Caco-2 (cell line): Measurements from ENCODE around the gene IGFN1. TPM values are rescaled to one million over a fixed set of nuclear protein-coding genes. Genes with fewer than 3 reads are reported as not detected.

Experiments
- BruUV-seq: library from RNA; stranded (reverse); fragments of 400-500 nt; replicated peaks from 2 replicates; lab custom pipeline; 2021; lab: Mats Ljungman, UMichigan
- CTCF ChIA-PET: fragments of 300-600 bp; sonication (Branson Sonifier 250); formaldehyde crosslinking; loops from one replicate; lab custom pipeline; 2022; ENCODE audit warnings: antibody characterized with exemption; lab: Charles Lee
- POLR2A ChIA-PET: fragments of 300-600 bp; sonication (Branson Sonifier 250); formaldehyde crosslinking; loops from one replicate; lab custom pipeline; 2022; ENCODE audit warnings: antibody characterized with exemption; lab: Charles Lee
- DNase-seq, 2 experiments: peaks; one replicate each; pipeline versions ENCODE4 v3.0.0 to v3.0.0-alpha.2; 2020 to 2022
- H3K27me3 ChIP-seq: replicated peaks from 2 replicates; pipeline ENCODE4 v1.6.0; 2011; ENCODE audit warnings: low read length; ENCODE audit not compliant: control insufficient read depth, insufficient read depth
- H3K36me3 ChIP-seq: 2 replicates; pipeline ENCODE4 v1.5.1; 2011; ENCODE audit warnings: low read length; ENCODE audit not compliant: control insufficient read depth, insufficient read depth
- H3K4me1 ChIP-seq: fragments of 250-450 bp; sonication (Bioruptor Pico); 2 replicates; pipeline ENCODE4 v1.5.1; 2020; ENCODE audit warnings: mild to moderate bottlenecking
- H3K4me3 ChIP-seq: 2 replicates; pipeline ENCODE4 v1.5.1; 2011; ENCODE audit warnings: low read depth, mild to moderate bottlenecking, control low read depth, low read length
- H3K9me3 ChIP-seq: fragments of 250-450 bp; sonication (Bioruptor Pico); 2 replicates; pipeline ENCODE4 v1.5.1; 2020; ENCODE audit warnings: mild to moderate bottlenecking, moderate library complexity
- H3K27ac Mint-ChIP-seq: one replicate; pipeline ENCODE4 v1.8.0; 2022; ENCODE audit warnings: mixed read lengths; ENCODE audit not compliant: unreplicated experiment
- H3K27me3 Mint-ChIP-seq: one replicate; pipeline ENCODE4 v1.8.0; 2022; ENCODE audit warnings: mixed read lengths; ENCODE audit not compliant: insufficient read depth, unreplicated experiment
- H3K36me3 Mint-ChIP-seq: one replicate; pipeline ENCODE4 v1.8.0; 2022; ENCODE audit warnings: mild to moderate bottlenecking, mixed read lengths; ENCODE audit not compliant: insufficient read depth, unreplicated experiment
- H3K4me1 Mint-ChIP-seq: one replicate; pipeline ENCODE4 v1.8.0; 2022; ENCODE audit warnings: low read depth, mixed read lengths; ENCODE audit not compliant: unreplicated experiment
- H3K4me3 Mint-ChIP-seq: one replicate; pipeline ENCODE4 v1.8.0; 2022; ENCODE audit warnings: mild to moderate bottlenecking, moderate library complexity, mixed read lengths; ENCODE audit not compliant: unreplicated experiment
- H3K9me3 Mint-ChIP-seq: one replicate; pipeline ENCODE4 v1.8.0; 2022; ENCODE audit warnings: mixed read lengths; ENCODE audit not compliant: unreplicated experiment
- intact Hi-C: fragments of 100-400 bp; cut with micrococcal nuclease; formaldehyde crosslinking; loops from one replicate; pipeline ENCODE4 v1.10.0; 2022; ENCODE audit not compliant: unreplicated experiment
- total RNA-seq: library from RNA; stranded (reverse); gene quantifications from 2 replicates; pipeline ENCODE4 v1.2.3, GENCODE V29; 2022
- TF ChIP-seq, protein P1 (sequence below), 2 experiments: fragments of 200-600 bp in 1 of 2; IDR thresholded peaks; 1 replicate in 1 of 2; 2 replicates in 1 of 2; pipeline versions ENCODE4 v1.5.1 to v1.8.0; 2011 to 2022; ENCODE audit warnings: antibody characterized with exemption in 1 of 2, control low read depth in 1 of 2, inconsistent platforms in 1 of 2, low read depth in 1 of 2, low read length in 1 of 2, mild to moderate bottlenecking in 1 of 2, moderate library complexity in 1 of 2; ENCODE audit not compliant: insufficient read depth in 1 of 2, severe bottlenecking in 1 of 2, unreplicated experiment in 1 of 2

Gene IGFN1
- total RNA-seq, 1 experiment from 2014 or later: 0.23 TPM

GRCh38 chr1:201240171-201240570 lies 49.5 kb downstream of the IGFN1 start:
- no peak for DNase-seq
- no TSS peak for BruUV-seq
- Mint-ChIP-seq H3K27me3 (peaks cover 16% of the 10 kb centered on the region), H3K9me3 (peaks cover 10% of the 10 kb centered on the region), H3K4me3 (no peak overlapping the region), H3K36me3 (no peaks in the 10 kb centered on the region), H3K27ac (no peak overlapping the region), H3K4me1 (no peaks in the 10 kb centered on the region)
- CTCF ChIA-PET: no interaction called here
- Histone ChIP-seq H3K27me3 (no peaks in the 10 kb centered on the region), H3K9me3 (0 out of 2 replicates have a peak, but pooled peaks cover 4% of the 10 kb centered on the region), H3K4me1 (no peaks in the 10 kb centered on the region), H3K36me3 (no peaks in the 10 kb centered on the region), H3K4me3 (no peak overlapping the region)
- TF ChIP-seq, protein P1, sequence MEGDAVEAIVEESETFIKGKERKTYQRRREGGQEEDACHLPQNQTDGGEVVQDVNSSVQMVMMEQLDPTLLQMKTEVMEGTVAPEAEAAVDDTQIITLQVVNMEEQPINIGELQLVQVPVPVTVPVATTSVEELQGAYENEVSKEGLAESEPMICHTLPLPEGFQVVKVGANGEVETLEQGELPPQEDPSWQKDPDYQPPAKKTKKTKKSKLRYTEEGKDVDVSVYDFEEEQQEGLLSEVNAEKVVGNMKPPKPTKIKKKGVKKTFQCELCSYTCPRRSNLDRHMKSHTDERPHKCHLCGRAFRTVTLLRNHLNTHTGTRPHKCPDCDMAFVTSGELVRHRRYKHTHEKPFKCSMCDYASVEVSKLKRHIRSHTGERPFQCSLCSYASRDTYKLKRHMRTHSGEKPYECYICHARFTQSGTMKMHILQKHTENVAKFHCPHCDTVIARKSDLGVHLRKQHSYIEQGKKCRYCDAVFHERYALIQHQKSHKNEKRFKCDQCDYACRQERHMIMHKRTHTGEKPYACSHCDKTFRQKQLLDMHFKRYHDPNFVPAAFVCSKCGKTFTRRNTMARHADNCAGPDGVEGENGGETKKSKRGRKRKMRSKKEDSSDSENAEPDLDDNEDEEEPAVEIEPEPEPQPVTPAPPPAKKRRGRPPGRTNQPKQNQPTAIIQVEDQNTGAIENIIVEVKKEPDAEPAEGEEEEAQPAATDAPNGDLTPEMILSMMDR (IDR thresholded peaks at IDR 0.05; ENCODE audit: insufficient read depth in 1 of 2, low read depth in 1 of 2, low read length in 1 of 2, severe bottlenecking in 1 of 2, unreplicated experiment in 1 of 2): no peak
- intact Hi-C loops: no loop called here
- POLR2A ChIA-PET: no interaction called here

- H3K27me3 Mint-ChIP-seq: peaks cover 20% of the 10 kb centered on the region
- no peaks in the 10 kb centered on the region for H3K27me3 ChIP-seq
- H3K4me3 ChIP-seq: no peak overlapping the region
- DNase-seq: no peak
- 0 out of 2 replicates have a peak, but pooled peaks cover 4% of the 10 kb centered on the region for H3K9me3 ChIP-seq
- no TSS peak for BruUV-seq
- TF ChIP-seq, protein P1 (IDR thresholded peaks at IDR 0.05; ENCODE audit: insufficient read depth in 1 of 2, low read depth in 1 of 2, low read length in 1 of 2, severe bottlenecking in 1 of 2, unreplicated experiment in 1 of 2): no peak
- no peaks in the 10 kb centered on the region for H3K4me1 Mint-ChIP-seq
- CTCF ChIA-PET: no interaction called here
- no peaks in the 10 kb centered on the region for H3K4me1 ChIP-seq
- intact Hi-C loops: no loop called here
- H3K27ac Mint-ChIP-seq: no peak overlapping the region
- peaks cover 10% of the 10 kb centered on the region for H3K9me3 Mint-ChIP-seq
- no peaks in the 10 kb centered on the region for H3K36me3 Mint-ChIP-seq
- H3K36me3 ChIP-seq: no peaks in the 10 kb centered on the region
- no peak overlapping the region for H3K4me3 Mint-ChIP-seq
- POLR2A ChIA-PET: no interaction called here
These were observed 51.1 kb downstream of the IGFN1 start for GRCh38 chr1:201241736-201242135.

DNA sequence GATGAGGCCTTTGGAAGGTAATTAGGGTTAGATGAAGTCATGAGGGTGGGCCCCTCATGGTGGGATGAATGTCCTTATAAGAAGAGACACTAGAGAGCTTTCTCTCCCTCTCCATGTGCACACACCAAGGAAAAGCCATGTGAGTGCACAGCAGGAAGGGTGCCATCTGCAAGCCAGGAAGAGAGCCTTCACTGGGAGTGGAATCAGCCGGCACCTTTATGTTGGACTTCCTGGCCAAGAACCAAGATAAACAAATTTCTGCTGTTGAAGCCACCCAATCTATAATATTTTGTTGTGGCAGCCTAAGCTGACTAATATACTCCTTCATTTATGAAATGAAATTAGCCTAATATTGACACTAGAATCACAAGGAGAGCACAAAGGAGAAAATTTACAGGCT lies 54.5 kb downstream of the IGFN1 start:
- no peak overlapping the region for H3K4me3 ChIP-seq
- TF ChIP-seq, protein P1 (IDR thresholded peaks at IDR 0.05; ENCODE audit: insufficient read depth in 1 of 2, low read depth in 1 of 2, low read length in 1 of 2, severe bottlenecking in 1 of 2, unreplicated experiment in 1 of 2): no peak
- H3K4me1 Mint-ChIP-seq: no peaks in the 10 kb centered on the region
- H3K36me3 Mint-ChIP-seq: no peaks in the 10 kb centered on the region
- H3K36me3 ChIP-seq: no peaks in the 10 kb centered on the region
- intact Hi-C loops: no loop called here
- DNase-seq: no peak
- CTCF ChIA-PET: no interaction called here
- H3K4me1 ChIP-seq: no peaks in the 10 kb centered on the region
- BruUV-seq: no TSS peak
- H3K27ac Mint-ChIP-seq: no peak overlapping the region
- H3K27me3 Mint-ChIP-seq: peaks cover 20% of the 10 kb centered on the region
- POLR2A ChIA-PET: no interaction called here
- H3K4me3 Mint-ChIP-seq: no peak overlapping the region
- H3K9me3 ChIP-seq: 0 out of 2 replicates have a peak, but pooled peaks cover 4% of the 10 kb centered on the region
- peaks cover 10% of the 10 kb centered on the region for H3K9me3 Mint-ChIP-seq
- H3K27me3 ChIP-seq: no peaks in the 10 kb centered on the region
